Fibroblast of skin of scalp (primary cell): ENCODE results near the gene SPON2.

Experiments used
- DNase-seq: peaks from one replicate; pipeline ENCODE4 v3.0.0-alpha.2; 2013

SPON2 gene

DNA sequence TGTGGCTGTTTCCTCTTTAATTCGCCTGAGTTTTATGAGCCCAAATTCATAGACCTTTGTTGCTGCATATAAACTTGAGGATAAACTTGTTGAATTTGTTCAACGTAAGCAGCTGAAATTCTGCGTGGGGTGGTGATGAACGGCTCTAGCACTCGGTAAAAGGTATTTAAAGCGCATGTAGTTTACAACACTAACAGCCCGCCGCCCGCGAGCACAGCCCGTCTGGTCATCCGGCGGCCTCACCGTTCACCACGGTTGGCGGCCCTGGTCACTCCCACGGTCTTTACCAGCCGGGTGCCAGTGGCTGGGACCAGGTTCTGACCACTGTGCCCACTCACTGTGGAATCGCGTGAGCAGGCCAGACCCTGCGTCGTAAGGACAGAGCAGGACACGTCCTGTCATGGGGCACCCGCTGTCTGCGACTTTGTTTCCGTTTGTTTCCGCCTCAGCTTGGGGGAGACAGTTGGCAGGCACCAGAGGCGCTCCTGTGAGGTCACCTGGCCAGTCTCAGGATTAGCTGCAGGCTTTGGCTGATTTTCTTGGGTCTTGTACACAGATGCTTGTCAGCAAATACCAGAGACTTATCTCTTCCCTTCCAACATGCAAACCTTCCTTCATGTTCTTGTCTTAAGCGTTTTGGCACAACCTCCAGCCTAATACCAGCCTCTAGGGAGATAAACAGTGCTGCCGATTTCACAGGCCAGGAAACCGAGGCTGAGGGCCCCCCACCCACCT, 36.8 kb upstream of the SPON2 start:
- no peak for DNase-seq

DNA sequence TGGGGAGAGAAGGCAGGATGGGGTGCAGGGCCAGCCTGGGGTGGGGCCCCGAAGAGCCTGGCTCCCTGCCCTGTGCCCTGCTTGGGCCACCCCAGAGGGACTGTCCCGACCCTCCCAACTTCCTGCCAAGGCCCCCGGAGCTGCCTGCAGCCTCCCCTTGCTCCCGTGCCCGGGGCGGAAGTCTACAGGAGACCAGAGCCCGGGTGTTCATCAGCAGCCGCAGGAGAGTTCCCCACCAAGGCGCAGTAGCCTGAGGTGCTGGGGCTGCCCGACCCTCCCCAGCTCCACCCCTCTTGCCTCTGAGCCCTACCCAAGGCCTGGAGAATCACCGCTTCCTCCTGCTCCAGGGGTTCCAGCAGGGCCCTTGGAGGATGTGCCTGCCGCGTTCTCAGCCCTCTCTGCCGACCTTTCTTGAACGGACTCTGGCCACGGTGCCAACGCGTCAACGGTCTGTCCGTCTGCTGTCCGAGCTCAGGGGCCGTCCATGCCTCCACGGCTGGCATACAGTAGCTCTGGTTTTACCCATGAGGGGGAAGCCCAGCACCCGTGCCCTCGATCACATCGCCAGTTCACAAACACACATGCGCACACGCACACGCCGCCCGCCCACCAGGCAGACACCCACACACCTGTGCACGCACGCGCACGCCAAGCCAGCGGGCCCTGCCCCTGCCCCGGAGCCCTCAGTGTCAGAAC, 36.0 kb upstream of the SPON2 start:
- DNase-seq: no peak

DNA sequence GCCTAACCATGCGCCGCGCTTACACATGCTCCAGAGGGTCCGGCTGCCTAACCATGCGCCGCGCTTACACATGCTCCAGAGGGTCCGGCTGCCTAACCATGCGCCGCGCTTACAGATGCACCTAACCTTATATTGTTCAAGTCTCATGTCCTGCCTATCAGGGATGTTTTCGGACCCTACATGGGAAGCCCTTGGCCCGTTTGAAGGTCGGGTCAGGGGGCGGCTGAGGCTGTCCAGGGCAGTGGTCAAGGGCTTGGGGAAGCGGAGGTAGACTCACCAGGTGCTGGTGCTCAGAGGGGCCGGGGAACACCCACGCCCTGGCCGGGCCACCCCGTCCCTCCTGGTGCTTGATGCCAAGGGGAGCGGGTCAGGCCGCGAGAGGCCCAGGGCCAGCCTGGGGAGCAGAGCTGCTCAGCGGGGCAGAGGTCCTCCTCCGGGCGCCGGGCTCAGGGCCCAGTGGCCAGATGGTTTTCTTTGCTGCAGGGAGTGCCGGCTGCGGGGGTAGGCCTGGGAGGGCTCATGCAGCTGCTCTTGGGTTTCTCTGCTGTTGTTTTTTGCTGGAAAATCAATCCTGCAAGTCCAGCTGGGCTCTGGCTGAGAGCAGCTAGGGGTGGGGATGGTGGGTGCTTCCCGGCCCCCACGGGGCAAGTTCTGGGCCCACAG, 35.4 kb upstream of the SPON2 start:
- peak; percentile 22 for DNase-seq

DNA sequence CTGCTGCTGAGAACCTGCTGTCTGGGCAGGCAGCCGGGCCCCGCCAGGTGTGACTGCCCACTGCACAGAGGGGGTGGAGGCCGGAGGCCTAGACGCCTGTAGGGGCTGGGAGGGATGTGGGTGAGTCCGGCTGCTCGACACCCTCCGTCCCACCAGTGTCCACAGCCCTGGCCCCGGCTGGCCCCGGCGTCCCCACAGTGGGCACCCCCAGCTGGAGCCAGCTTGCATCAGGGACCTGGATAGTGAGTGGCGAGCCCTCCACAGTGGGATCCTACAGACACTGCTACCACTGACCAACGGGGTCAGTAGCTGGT, 34.7 kb upstream of the SPON2 start:
- no peak for DNase-seq

DNA sequence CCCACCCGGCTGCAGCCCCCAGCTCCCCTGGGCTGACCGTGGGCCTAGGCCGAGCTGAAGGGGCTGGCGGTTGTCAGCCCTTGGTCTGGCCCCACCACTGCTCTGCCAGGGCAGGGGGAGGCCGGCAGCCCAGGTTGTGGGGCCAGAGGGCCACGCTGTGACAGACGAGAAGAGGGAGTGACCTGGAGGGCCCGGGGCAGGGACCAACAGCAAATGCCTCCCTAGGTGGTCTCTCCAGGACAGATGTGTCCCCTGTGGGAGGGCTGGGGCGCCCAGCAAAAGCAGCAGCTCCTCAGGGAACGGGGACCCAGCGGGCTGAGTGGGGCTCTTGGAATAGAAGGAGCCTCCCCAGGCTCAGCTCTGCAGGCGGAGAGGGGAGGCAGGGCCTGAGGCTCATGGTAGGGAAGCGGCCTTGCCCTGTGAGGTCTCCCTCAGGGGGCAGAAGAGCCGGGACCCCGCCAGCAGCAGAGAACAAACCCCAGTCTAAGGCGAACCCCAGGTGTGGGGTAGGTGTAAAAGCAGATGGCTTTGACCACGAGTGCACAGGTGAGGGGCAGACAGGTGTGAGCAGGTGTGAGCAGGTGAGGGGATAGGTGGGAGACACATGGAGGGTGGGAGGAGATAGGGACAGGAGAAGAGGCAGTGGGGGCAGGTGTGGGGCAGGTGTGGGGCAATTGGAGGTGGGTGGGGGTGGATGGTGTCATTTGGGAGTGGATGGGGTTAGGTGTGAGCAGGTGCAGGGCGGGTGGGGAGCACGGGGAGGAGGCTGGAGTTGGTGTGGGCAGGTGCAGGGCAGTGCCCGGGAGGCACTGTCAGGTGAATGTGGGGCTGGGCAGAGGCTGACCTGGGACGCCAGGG, 34.1 kb upstream of the SPON2 start:
- no peak for DNase-seq

DNA sequence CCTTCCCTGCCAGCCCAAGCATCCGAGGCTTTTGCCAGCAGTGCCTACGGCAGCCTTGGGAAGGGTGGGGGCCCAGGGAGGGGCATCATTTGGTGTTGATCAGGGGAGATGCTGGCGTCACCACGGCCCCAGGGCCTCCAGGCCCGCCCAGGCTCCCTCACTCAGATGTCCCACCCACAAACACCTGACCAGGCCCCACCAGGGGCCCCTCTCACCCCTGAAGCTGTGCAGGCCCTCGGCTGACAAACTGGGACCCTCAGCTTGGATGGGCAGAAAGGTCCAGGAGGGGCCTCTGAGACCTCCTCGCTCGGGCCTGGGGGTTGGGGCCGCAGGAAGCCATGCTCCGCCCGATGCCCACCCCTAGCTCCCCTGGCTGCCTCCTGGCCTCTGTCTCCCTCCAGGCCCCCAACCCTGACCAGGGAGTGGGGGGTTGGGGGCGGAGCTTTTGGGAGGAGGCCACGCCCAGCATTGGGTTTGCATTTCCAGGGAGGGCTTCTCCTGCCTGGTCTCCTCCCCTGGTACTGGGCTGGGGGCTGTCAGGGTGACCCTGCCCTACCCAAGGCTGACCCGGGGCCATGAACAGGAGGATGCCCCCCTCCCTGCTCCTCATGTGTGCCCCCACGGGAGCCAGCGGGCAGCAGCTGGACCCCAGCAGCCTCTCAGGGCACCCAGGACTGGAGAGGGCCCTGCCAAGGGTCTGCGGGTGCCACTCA, 33.4 kb upstream of the SPON2 start:
- no peak for DNase-seq

DNA sequence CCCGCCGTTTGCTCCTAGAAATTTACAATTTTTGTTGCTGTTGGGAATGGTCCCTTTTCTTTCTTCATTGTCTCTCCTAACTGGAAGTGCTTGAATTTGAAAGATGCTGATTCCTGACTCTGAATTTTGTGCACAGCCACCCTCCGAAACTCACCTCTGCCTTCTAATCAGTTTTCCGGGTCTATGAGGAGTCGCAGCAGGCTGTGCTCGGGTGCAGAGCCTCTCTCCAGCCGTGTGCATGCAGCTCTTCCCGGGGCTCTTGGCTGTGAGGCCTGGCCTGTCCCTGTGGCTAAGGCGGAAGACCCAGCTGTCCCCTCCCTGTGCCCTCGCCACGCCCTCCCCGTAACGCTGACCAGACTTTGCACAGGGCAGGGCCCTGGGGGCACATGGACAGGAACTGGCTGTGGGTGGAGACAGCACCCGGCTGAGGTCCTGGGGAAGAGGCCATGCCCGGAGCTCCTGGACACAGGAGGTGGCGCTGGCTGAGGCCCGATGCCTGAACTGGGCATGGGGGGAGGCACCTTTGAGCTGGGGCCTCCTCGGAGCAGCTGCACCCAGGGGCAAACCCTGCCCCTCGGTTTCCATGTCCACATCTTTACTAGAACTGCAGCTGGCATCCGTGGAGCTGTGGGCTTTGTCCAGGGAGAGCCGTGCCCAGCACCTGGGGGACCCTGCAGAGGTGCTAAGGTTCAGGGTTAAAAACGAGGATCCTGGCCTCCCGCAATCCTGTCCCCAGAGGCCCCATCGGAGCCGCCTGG, 32.6 kb upstream of the SPON2 start:
- no peak for DNase-seq

DNA sequence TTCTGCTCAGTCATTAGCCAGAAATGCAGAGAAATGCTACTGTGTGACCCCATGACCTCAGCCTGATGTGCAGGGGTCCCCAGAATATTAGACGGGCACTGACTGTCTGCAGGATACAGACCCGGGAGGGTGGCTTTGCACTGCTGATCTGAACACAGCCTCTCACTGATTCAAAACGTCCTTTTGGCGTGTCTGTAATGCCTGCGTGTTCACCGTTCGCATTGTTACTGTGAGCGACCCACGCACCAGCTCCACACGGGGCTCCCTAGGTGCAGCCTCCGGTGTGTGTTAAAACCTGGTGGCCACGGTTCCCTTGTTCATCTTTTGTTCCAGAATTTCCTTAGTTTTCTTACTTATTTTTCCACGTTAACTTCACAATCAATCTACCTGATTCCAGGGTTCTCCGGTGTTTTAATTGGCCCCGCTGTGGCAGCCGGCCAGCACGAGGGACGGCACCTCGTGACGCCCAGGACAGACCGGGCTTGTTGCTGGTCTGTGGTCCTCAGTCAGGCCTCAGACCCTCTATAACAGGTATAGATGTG, 32.0 kb upstream of the SPON2 start:
- no peak for DNase-seq

DNA sequence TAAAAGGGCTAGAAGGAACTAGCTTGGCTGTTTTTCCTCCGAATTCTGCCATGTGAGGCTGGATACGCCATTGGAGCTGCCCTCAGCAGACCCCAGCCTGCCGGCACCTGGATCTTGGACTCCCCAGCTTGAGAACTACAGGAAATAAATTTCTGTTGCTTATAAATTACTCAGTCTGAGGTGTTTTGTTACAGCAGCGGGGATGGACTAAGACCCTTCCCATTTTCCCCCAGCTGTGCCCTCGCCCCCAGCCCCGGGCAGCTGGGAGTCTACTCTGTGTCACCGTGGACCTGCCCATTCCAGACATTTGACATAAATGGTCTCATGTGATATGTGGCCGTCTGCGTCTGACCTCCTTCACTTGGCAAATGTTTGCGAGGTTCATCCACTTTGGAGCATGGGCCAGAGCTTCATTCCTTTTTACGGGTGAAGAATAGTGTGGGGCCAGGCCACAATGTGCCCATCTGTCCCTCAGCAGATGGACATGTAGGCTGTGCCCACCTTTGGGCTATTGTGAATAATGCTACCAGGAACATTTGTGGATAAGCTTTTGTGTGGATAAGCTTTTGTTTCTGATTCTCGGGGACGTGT, 30.7 kb upstream of the SPON2 start:
- DNase-seq: no peak

DNA sequence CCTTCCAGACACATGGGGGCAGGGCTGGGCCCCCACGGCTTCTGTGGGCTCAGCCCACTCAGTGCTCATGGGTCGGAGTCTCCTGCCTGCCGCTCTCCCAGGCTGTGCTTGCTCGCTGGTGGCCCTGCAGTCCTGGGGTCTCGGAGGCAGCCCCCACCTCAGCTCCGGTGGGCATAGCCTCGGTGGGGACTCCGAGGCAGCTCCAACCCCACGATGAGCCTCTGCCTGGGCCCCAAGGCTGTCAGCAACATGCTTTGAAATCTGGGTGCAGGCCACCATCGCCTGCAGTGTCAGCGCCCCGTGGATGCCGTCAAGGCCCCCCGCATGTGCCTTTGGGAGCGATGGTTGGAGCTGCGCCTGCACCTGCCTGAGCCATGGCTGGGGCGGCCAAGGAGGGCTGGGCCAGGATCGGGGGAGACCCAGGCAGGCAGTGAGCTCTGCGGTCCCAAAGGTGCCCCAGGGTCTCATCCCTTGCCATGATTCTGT, 30.2 kb upstream of the SPON2 start:
- DNase-seq: no peak

DNA sequence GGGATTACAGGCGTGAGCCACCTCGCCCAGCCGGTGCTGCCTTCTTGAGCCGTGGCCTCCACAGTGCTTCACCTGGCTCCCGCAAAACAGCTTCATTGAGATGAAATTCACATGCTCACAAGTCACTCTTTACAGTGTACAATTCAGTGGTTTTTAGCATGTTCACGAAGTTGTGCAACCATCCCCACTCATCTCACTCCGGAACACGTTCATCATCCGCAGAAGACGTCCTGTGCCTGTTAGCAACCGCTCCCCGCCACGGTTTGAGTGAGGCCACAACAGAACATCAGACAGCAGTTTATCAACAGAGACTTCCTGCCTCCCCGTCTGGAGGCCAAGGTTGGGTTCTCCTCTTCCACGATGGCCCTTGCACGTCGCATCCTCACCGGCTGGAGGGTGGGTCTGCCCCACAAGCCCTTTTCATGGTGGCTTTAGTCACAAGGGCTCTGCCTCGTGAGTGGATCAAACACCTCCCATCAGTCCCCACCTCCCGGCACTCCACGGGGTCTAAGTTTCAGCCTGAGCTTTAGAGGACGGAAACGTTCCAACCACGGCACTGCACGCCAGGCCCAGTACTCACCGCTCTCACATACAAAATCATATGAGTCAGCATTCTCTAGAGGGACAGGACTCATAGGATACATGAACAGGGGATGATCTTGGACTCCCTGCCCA, 29.6 kb upstream of the SPON2 start:
- peak; percentile 79 for DNase-seq

DNA sequence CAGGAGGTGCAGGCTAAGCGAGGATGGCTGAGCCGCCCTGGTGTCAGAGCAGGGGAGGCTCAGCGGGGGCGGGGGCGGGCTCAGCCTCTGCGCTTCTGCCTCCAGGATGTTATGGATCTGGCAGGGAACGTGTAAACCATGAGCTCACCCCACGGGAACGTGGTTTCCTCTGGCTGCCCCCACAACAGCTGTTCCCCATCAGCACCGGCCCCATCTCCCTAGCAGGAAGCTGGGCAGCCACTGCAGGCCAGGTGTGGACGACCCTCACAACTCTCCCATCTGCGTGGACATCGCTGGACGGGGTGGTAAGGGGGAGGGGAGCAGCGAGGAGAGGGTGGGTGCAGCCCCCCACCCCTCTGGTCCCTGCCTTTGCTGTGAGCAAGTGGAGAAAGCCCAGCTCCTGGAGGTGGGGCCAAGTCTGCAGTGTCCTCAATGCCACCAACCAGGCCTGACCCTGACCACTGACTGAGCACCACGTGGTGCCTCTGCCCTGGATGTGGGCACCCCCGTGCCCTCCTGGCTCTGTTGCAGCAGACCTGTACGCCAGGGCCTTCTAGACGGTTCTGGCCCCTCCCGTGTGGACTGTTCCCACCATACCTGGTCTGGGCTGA, 28.1 kb upstream of the SPON2 start:
- peak; percentile 89 for DNase-seq

DNA sequence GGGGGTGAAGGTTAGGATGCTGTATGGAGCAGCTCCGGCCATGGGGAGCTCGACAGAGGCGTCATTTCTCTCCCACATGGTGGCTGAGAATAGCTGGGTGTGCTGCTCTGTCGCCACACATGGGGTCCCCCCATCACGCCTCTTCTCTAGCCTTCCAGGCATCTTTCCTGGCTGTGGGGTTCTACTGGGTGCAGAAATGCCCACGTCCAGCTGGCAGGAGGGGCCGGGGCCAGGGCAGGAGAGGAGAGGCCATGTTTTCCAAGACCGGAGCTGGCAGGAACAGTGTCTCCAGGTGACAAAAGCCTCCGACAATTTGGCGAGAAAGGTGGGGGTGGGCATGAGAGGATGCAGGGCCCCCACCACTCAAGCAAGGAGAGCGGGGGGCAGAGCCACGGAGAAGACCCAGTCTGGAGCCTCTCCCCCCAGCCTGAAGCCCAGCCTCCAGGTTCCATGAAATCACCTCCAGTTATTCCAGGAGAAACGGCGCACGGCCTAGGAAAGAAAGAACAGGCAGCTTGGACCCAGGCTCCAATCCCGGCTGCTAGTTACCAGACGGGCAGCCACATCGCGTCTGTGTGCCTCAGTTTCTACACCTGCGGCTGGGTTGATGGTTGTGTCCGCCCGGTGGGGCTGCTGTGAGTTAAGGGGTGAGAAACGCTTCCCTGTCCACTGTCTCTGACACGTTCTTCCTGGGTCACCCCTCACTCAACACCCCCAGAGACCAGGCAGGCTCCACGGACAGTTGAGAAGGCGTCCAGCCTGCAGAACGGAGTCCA, 27.4 kb upstream of the SPON2 start:
- DNase-seq: no peak

DNA sequence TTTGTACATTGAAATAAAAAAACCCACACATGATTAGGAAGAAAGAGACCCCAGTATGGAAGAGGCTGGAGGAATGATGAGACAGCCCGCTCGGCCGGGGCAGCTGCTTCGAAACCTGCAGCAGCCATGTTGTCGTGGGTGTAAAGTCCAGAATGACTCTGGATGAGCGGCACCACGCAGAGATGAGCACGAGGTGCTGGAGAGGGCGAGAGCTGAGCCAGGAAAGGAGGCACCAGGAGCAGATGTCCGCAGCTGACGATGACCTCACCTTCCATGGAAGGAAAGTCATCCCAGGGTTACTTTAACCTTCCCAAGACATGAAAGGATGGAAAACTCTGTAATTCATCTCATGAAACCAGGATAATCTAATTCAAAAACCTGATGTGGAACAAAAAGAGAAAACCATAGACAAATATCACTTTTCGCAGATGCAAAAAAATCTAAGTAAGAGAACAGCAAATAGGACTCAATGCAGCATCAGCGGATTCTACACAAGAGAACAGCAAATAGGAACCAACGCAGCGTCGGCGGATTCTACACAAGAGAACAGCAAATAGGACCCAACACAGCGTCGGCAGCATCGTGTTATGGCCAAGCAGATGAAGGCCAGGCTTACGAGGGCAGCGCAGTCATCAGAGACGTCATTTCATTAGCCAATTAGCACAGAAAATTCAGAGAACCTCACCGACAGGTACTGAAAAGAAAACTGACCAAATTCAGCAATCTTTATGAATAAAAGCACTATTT, 25.9 kb upstream of the SPON2 start:
- no peak for DNase-seq

DNA sequence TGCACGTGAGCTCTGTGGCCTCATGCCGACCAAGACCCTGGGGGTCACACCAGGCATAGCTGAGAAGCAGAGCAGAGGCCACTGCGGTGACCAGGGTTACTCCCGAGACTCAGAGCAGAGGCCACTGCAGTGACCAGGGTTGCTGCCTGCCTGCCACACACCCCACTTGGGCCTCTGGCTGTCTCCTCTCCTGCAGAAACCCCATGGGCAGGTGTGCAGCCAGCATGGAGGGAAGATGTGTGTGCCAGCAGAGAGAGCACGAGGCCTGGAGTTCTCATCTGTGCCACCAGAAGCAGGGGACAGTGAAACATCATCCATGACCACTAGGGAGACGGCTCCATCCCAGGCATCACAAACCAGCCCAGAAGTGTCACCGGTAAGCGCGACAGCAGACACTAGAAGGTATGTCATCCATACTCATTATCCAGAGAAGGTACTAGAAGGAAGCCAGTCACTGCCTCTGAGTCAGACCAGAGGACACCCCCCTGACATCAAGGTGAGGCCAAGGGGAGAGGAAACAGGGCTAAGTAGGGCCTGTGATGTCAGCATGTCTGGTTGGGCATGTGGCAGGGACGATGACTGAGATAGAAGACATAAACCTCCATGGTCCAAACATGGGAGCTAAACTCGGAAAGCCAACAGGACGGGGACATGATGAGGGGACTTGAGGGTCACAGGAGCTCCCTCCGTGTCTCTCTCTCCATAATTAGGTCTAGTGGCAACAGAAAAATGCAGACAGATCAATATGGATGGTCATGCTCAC, 24.2 kb upstream of the SPON2 start:
- no peak for DNase-seq

DNA sequence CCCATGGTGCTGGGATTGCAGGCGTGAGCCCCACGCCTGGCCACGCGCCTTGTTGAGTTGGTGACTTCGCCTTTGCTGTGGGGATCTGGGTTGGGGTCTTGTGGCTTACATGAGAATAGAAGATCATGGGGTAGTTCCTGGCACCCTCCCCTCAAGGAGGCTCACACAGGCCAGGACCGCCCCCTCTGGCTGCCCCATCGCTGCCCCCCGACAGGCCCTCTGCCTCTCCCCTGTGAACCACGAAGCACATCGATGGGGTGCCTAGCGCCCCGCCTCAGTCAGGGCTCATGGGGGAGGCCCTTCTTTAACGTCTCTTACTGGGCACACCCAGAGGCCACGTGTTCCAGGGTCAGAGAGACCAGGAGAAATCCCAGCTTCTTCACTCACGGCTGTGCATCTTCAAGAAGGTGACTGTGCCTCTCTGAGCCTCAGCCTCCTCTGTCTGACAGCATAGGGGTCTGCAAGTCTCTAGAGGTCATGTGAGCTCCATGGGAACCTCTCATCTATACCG, 23.6 kb upstream of the SPON2 start:
- DNase-seq: no peak

DNA sequence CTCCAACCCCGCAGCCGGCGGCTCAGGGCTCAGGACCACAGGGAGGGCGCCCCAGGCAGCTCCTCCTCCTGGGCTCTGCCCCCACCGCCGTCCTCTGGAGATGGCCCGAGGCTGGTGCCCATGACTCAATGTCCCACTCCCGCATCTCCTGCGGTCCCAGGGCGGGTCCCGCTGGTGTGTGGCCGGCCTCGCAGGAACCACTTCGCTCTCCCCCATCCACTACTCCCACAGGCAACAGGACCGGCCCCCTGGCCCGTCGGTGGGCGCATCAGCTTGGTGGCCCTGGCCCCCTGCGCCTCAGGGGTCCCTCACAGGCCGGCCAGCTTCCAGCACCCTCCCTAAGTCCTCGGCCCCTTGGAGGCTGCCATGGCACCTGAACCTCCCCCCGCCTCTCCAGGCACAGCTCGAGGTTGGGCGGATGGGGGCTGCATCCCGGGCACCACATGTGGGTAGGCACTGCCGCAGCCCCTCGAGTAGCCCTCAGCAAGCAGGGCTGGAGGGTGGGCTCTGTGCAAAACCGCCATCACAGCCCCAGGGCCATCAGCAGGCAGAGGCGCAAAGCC, 22.8 kb upstream of the SPON2 start:
- no peak for DNase-seq
